ENCODE measurements around the gene FADS3.

Gene FADS3

GRCh38 chr11:61891331-61892084 lies at the start of gene FADS3:
Gene FADS3, minus strand, starts transcription at chr11:61891545. Its CDS starts 164 bp downstream, at chr11:61891381.
- peak within 1 kb of the TSS; percentile 73 for H3K4me3 ChIP-seq (ENCODE audit: low read depth, low read length)
- peak; percentile 65 for DNase-seq (ENCODE audit: low read depth)
- TF ChIP-seq CTCF (conservative IDR thresholded peaks at IDR 0.05; ENCODE audit: low read depth, low read length) = no peak

- TF ChIP-seq CTCF (conservative IDR thresholded peaks at IDR 0.05; ENCODE audit: low read depth, low read length) = no peak
- no peak for DNase-seq (ENCODE audit: low read depth)
Measured at GRCh38 chr11:61940466-61940865, 49.1 kb upstream of the FADS3 start.

GRCh38 chr11:61935861-61936260 lies 44.5 kb upstream of the FADS3 start:
- no peak for DNase-seq (ENCODE audit: low read depth)
- TF ChIP-seq CTCF (conservative IDR thresholded peaks at IDR 0.05; ENCODE audit: low read depth, low read length) = no peak
- no peak overlapping the region for H3K4me3 ChIP-seq (ENCODE audit: low read depth, low read length)

More at GRCh38 chr11:61940466-61940865, 49.1 kb upstream of the FADS3 start:
- H3K4me3 ChIP-seq (ENCODE audit: low read depth, low read length) = no peak overlapping the region

GRCh38 chr11:61930933-61931332 lies 39.6 kb upstream of the FADS3 start:
- no peak for TF ChIP-seq CTCF (conservative IDR thresholded peaks at IDR 0.05; ENCODE audit: low read depth, low read length)
- no peak for DNase-seq (ENCODE audit: low read depth)
- no peak overlapping the region for H3K4me3 ChIP-seq (ENCODE audit: low read depth, low read length)

- H3K4me3 ChIP-seq (ENCODE audit: low read depth, low read length) = no peak overlapping the region
- no peak for TF ChIP-seq CTCF (conservative IDR thresholded peaks at IDR 0.05; ENCODE audit: low read depth, low read length)
- DNase-seq (ENCODE audit: low read depth) = no peak
Measured at GRCh38 chr11:61928606-61929005, 37.3 kb upstream of the FADS3 start.

GRCh38 chr11:61927501-61927900 lies 36.2 kb upstream of the FADS3 start:
- TF ChIP-seq CTCF (conservative IDR thresholded peaks at IDR 0.05; ENCODE audit: low read depth, low read length) = no peak
- H3K4me3 ChIP-seq (ENCODE audit: low read depth, low read length) = no peak overlapping the region
- DNase-seq (ENCODE audit: low read depth) = peak; percentile 77

GRCh38 chr11:61926235-61926634 lies 34.9 kb upstream of the FADS3 start:
- TF ChIP-seq CTCF (conservative IDR thresholded peaks at IDR 0.05; ENCODE audit: low read depth, low read length) = no peak
- no peak for DNase-seq (ENCODE audit: low read depth)
- H3K4me3 ChIP-seq (ENCODE audit: low read depth, low read length) = no peak overlapping the region
